Measurements from ENCODE around the gene SLC1A7. TPM values are rescaled to one million over a fixed set of nuclear protein-coding genes. Genes with fewer than 3 reads are reported as not detected.

The SLC1A7 gene
- total and polyA plus RNA-seq, 4 donors: 0.16 to 1.4 (median 0.25) TPM; not detected in 1

- WGBS, 2 donors: 86% methylated on average over 9 of the region's 9 CpGs
These were observed 9.0 kb downstream of the SLC1A7 start for GRCh38 chr1:53133261-53134041.

GRCh38 chr1:53132176-53132575 is 10.3 kb downstream of the SLC1A7 start:
- Histone ChIP-seq H3K27ac (ENCODE audit: low read depth in 1 of 2, low read length in 2 of 2) (no peak overlapping the region), H3K36me3 (ENCODE audit: control insufficient read depth in 1 of 2, insufficient read depth in 2 of 2, low read length in 1 of 2) (no peaks in the 10 kb centered on the region), H3K4me3 (ENCODE audit: low read length in 2 of 2) (no peak overlapping the region), H3K4me1 (ENCODE audit: control insufficient read depth in 1 of 2, insufficient read depth in 2 of 2, low read length in 2 of 2) (no peaks in the 10 kb centered on the region), H3K27me3 (ENCODE audit: control insufficient read depth in 1 of 2, insufficient read depth in 2 of 2, low read length in 1 of 2) (no peaks in the 10 kb centered on the region), H3K9me3 (ENCODE audit: control insufficient read depth, low read length) (no peaks in the 10 kb centered on the region)
- DNase-seq: peak in 1 of 2 donors; percentile 19
- intact Hi-C loops (cut with DNase I): no loop called here
- ATAC-seq (ENCODE audit: low FRiP score): no peak
- WGBS, 2 donors: 84 to 89% methylated on average over 8 of the region's 8 CpGs

More at GRCh38 chr1:53133261-53134041, 9.0 kb downstream of the SLC1A7 start:
- H3K27ac ChIP-seq (ENCODE audit: low read depth in 1 of 2, low read length in 2 of 2): no peak overlapping the region
- no peaks in the 10 kb centered on the region for H3K9me3 ChIP-seq (ENCODE audit: control insufficient read depth, low read length)
- H3K27me3 ChIP-seq (ENCODE audit: control insufficient read depth in 1 of 2, insufficient read depth in 2 of 2, low read length in 1 of 2): no peaks in the 10 kb centered on the region
- peak in 1 of 2 donors; percentile 33 for DNase-seq
- H3K4me3 ChIP-seq (ENCODE audit: low read length in 2 of 2): no peak overlapping the region
- ATAC-seq (ENCODE audit: low FRiP score): no peak
- H3K36me3 ChIP-seq (ENCODE audit: control insufficient read depth in 1 of 2, insufficient read depth in 2 of 2, low read length in 1 of 2): no peaks in the 10 kb centered on the region
- intact Hi-C loops (cut with DNase I): no loop called here
- H3K4me1 ChIP-seq (ENCODE audit: control insufficient read depth in 1 of 2, insufficient read depth in 2 of 2, low read length in 2 of 2): no peaks in the 10 kb centered on the region

GRCh38 chr1:53131590-53131938 is 10.9 kb downstream of the SLC1A7 start:
- Histone ChIP-seq H3K9me3 (ENCODE audit: control insufficient read depth, low read length) (no peaks in the 10 kb centered on the region), H3K27ac (ENCODE audit: low read depth in 1 of 2, low read length in 2 of 2) (no peak overlapping the region), H3K4me3 (ENCODE audit: low read length in 2 of 2) (no peak overlapping the region), H3K27me3 (ENCODE audit: control insufficient read depth in 1 of 2, insufficient read depth in 2 of 2, low read length in 1 of 2) (no peaks in the 10 kb centered on the region), H3K36me3 (ENCODE audit: control insufficient read depth in 1 of 2, insufficient read depth in 2 of 2, low read length in 1 of 2) (no peaks in the 10 kb centered on the region), H3K4me1 (ENCODE audit: control insufficient read depth in 1 of 2, insufficient read depth in 2 of 2, low read length in 2 of 2) (no peaks in the 10 kb centered on the region)
- DNase-seq (peak in 1 of 2 donors; percentile 15), ATAC-seq (ENCODE audit: low FRiP score) (no peak)
- intact Hi-C loops (cut with DNase I): no loop called here
- WGBS, 2 donors: 90 to 93% methylated on average over 2 of the region's 2 CpGs

- no peaks in the 10 kb centered on the region for H3K9me3 ChIP-seq (ENCODE audit: control insufficient read depth, low read length)
- peak in 1 of 2 donors; percentile 51 for DNase-seq
- no peaks in the 10 kb centered on the region for H3K27me3 ChIP-seq (ENCODE audit: control insufficient read depth in 1 of 2, insufficient read depth in 2 of 2, low read length in 1 of 2)
- intact Hi-C loops (cut with DNase I): no loop called here
- 39 to 40% methylated on average over 9 of the region's 9 CpGs for WGBS, 2 donors
- no peaks in the 10 kb centered on the region for H3K4me1 ChIP-seq (ENCODE audit: control insufficient read depth in 1 of 2, insufficient read depth in 2 of 2, low read length in 2 of 2)
- no peaks in the 10 kb centered on the region for H3K36me3 ChIP-seq (ENCODE audit: control insufficient read depth in 1 of 2, insufficient read depth in 2 of 2, low read length in 1 of 2)
- no peak for ATAC-seq (ENCODE audit: low FRiP score)
- H3K4me3 ChIP-seq (ENCODE audit: low read length in 2 of 2): no peak overlapping the region
- no peak overlapping the region for H3K27ac ChIP-seq (ENCODE audit: low read depth in 1 of 2, low read length in 2 of 2)
These were observed 11.4 kb downstream of the SLC1A7 start for GRCh38 chr1:53130878-53131589.

GRCh38 chr1:53130598-53130877 is 11.9 kb downstream of the SLC1A7 start:
- Histone ChIP-seq H3K4me3 (ENCODE audit: low read length in 2 of 2) (no peak overlapping the region), H3K27ac (ENCODE audit: low read depth in 1 of 2, low read length in 2 of 2) (no peak overlapping the region), H3K36me3 (ENCODE audit: control insufficient read depth in 1 of 2, insufficient read depth in 2 of 2, low read length in 1 of 2) (no peaks in the 10 kb centered on the region), H3K4me1 (ENCODE audit: control insufficient read depth in 1 of 2, insufficient read depth in 2 of 2, low read length in 2 of 2) (no peaks in the 10 kb centered on the region), H3K27me3 (ENCODE audit: control insufficient read depth in 1 of 2, insufficient read depth in 2 of 2, low read length in 1 of 2) (no peaks in the 10 kb centered on the region), H3K9me3 (ENCODE audit: control insufficient read depth, low read length) (no peaks in the 10 kb centered on the region)
- ATAC-seq (ENCODE audit: low FRiP score): no peak
- WGBS, 2 donors: 81 to 91% methylated on average over 1 of the region's 1 CpG
- intact Hi-C loops (cut with DNase I): no loop called here
- peak in 1 of 2 donors; percentile 33 for DNase-seq

GRCh38 chr1:53129891-53130597 is 12.4 kb downstream of the SLC1A7 start:
- intact Hi-C loops (cut with DNase I): no loop called here
- H3K36me3 ChIP-seq (ENCODE audit: control insufficient read depth in 1 of 2, insufficient read depth in 2 of 2, low read length in 1 of 2): no peaks in the 10 kb centered on the region
- no peaks in the 10 kb centered on the region for H3K4me1 ChIP-seq (ENCODE audit: control insufficient read depth in 1 of 2, insufficient read depth in 2 of 2, low read length in 2 of 2)
- H3K27me3 ChIP-seq (ENCODE audit: control insufficient read depth in 1 of 2, insufficient read depth in 2 of 2, low read length in 1 of 2): no peaks in the 10 kb centered on the region
- H3K9me3 ChIP-seq (ENCODE audit: control insufficient read depth, low read length): no peaks in the 10 kb centered on the region
- H3K27ac ChIP-seq (ENCODE audit: low read depth in 1 of 2, low read length in 2 of 2): no peak overlapping the region
- 81 to 85% methylated on average over 12 of the region's 12 CpGs for WGBS, 2 donors
- ATAC-seq (ENCODE audit: low FRiP score) (no peak), DNase-seq (peak in 1 of 2 donors; percentile 44)
- no peak overlapping the region for H3K4me3 ChIP-seq (ENCODE audit: low read length in 2 of 2)

GRCh38 chr1:53128401-53128800 is 14.0 kb downstream of the SLC1A7 start:
- H3K4me1 ChIP-seq (ENCODE audit: control insufficient read depth in 1 of 2, insufficient read depth in 2 of 2, low read length in 2 of 2): no peaks in the 10 kb centered on the region

GRCh38 chr1:53127546-53127945 is 14.9 kb downstream of the SLC1A7 start:
- no peak overlapping the region for H3K4me3 ChIP-seq (ENCODE audit: low read length in 2 of 2)
- no peak overlapping the region for H3K27ac ChIP-seq (ENCODE audit: low read depth in 1 of 2, low read length in 2 of 2)
- DNase-seq (peak; percentile 12 to 55), ATAC-seq (ENCODE audit: low FRiP score) (no peak)
- H3K9me3 ChIP-seq (ENCODE audit: control insufficient read depth, low read length): no peaks in the 10 kb centered on the region
- H3K4me1 ChIP-seq (ENCODE audit: control insufficient read depth in 1 of 2, insufficient read depth in 2 of 2, low read length in 2 of 2): no peaks in the 10 kb centered on the region
- intact Hi-C loops (cut with DNase I): no loop called here
- no peaks in the 10 kb centered on the region for H3K27me3 ChIP-seq (ENCODE audit: control insufficient read depth in 1 of 2, insufficient read depth in 2 of 2, low read length in 1 of 2)
- WGBS, 2 donors: 92 to 95% methylated on average over 5 of the region's 5 CpGs
- H3K36me3 ChIP-seq (ENCODE audit: control insufficient read depth in 1 of 2, insufficient read depth in 2 of 2, low read length in 1 of 2): no peaks in the 10 kb centered on the region

More at GRCh38 chr1:53128401-53128800, 14.0 kb downstream of the SLC1A7 start:
- no peaks in the 10 kb centered on the region for H3K9me3 ChIP-seq (ENCODE audit: control insufficient read depth, low read length)
- DNase-seq (peak; percentile 8 to 45), ATAC-seq (ENCODE audit: low FRiP score) (no peak)
- intact Hi-C loops (cut with DNase I): no loop called here
- H3K27me3 ChIP-seq (ENCODE audit: control insufficient read depth in 1 of 2, insufficient read depth in 2 of 2, low read length in 1 of 2): no peaks in the 10 kb centered on the region
- WGBS, 2 donors: 95 to 98% methylated on average over 4 of the region's 4 CpGs
- no peak overlapping the region for H3K4me3 ChIP-seq (ENCODE audit: low read length in 2 of 2)
- no peaks in the 10 kb centered on the region for H3K36me3 ChIP-seq (ENCODE audit: control insufficient read depth in 1 of 2, insufficient read depth in 2 of 2, low read length in 1 of 2)
- no peak overlapping the region for H3K27ac ChIP-seq (ENCODE audit: low read depth in 1 of 2, low read length in 2 of 2)

All from aorta (tissue), 5 donors.